Measurements from ENCODE around the gene NKIRAS1. TPM values are rescaled to one million over a fixed set of nuclear protein-coding genes. Genes with fewer than 3 reads are reported as not detected.

The NKIRAS1 gene
- total RNA-seq, 1 experiment from 2014 or later, result 7.3 TPM

GRCh38 chr3:23926736-23927135, 9.9 kb upstream of the NKIRAS1 start:
- H3K27ac Mint-ChIP-seq, result no peak overlapping the region
- POLR2A ChIA-PET, result interaction anchor here (2.3 kb wide), 1 partner anchor 9 kb away, joined by 17 read pairs; the partner anchor contains the start of genes NKIRAS1 and RPL15
- H3K27me3 Mint-ChIP-seq (ENCODE audit: low read depth), result no peaks in the 10 kb centered on the region
- no peak overlapping the region for H3K4me3 Mint-ChIP-seq
- H3K36me3 Mint-ChIP-seq, result no peaks in the 10 kb centered on the region
- H3K4me1 Mint-ChIP-seq, result peaks cover 19% of the 10 kb centered on the region
- DNase-seq (ENCODE audit: low spot score) (no peak), ATAC-seq (no peak)
- no peaks in the 10 kb centered on the region for H3K9me3 Mint-ChIP-seq
- TF ChIP-seq STAT6 (CRISPR knock-in tag; conservative IDR thresholded peaks at IDR 0.05; ENCODE audit: low read depth), result no peak
- no peak for TF ChIP-seq EMX1 (CRISPR knock-in tag; IDR thresholded peaks at IDR 0.05)
- TF ChIP-seq GABPB1 (CRISPR knock-in tag; IDR thresholded peaks at IDR 0.05), result no peak
- no peak for TF ChIP-seq ATF6 (CRISPR knock-in tag; IDR thresholded peaks at IDR 0.05)
- no peak for TF ChIP-seq ARID4B (CRISPR knock-in tag; IDR thresholded peaks at IDR 0.05; ENCODE audit: borderline replicate concordance)
- no peak for TF ChIP-seq GTF2I (CRISPR knock-in tag; conservative IDR thresholded peaks at IDR 0.05)
- CTCF ChIA-PET, result no interaction called here

- POLR2A ChIA-PET, result interaction anchor here (2.0 to 2.3 kb wide), 2 partner anchors 9 kb away, joined by 7 to 17 read pairs; partner anchors contain the start of genes NKIRAS1 and RPL15
- TF ChIP-seq E2F1 (CRISPR knock-in tag; IDR thresholded peaks at IDR 0.05), result no peak
- no peak for TF ChIP-seq PRRX2 (CRISPR knock-in tag; IDR thresholded peaks at IDR 0.05)
- TF ChIP-seq MLX (CRISPR knock-in tag; IDR thresholded peaks at IDR 0.05), result no peak
- no peak for TF ChIP-seq ZNF281 (CRISPR knock-in tag; IDR thresholded peaks at IDR 0.05)
- TF ChIP-seq CREM (CRISPR knock-in tag; IDR thresholded peaks at IDR 0.05), result no peak
- no peak for TF ChIP-seq ZNF232 (CRISPR knock-in tag; IDR thresholded peaks at IDR 0.05)
- TF ChIP-seq USF2 (CRISPR knock-in tag; IDR thresholded peaks at IDR 0.05), result no peak
- TF ChIP-seq MAX (CRISPR knock-in tag; IDR thresholded peaks at IDR 0.05), result no peak
- TF ChIP-seq NR3C1 (CRISPR knock-in tag; conservative IDR thresholded peaks at IDR 0.05; ENCODE audit: low read depth), result no peak
- TF ChIP-seq AR (CRISPR knock-in tag; IDR thresholded peaks at IDR 0.05), result no peak
- TF ChIP-seq TP53 (CRISPR knock-in tag; IDR thresholded peaks at IDR 0.05), result no peak
Observed at GRCh38 chr3:23926246-23926645, 9.5 kb upstream of the NKIRAS1 start.

More at GRCh38 chr3:23926246-23926645, 9.5 kb upstream of the NKIRAS1 start:
- Mint-ChIP-seq H3K4me3 (no peak overlapping the region), H3K9me3 (no peaks in the 10 kb centered on the region), H3K27ac (no peak overlapping the region), H3K36me3 (no peaks in the 10 kb centered on the region), H3K4me1 (peaks cover 16% of the 10 kb centered on the region), H3K27me3 (ENCODE audit: low read depth) (no peaks in the 10 kb centered on the region)
- CTCF ChIA-PET, result no interaction called here
- ATAC-seq (no peak), DNase-seq (ENCODE audit: low spot score) (no peak)

All from WTC11 (cell line).